Naive thymus-derived CD8-positive, alpha-beta T cell (primary cell): ENCODE data around the gene ANKLE2. TPM values are rescaled to one million over a fixed set of nuclear protein-coding genes. Genes with fewer than 3 reads are reported as not detected.
"Not testable (repeated sequence)": the region's sequence is repeated elsewhere in the genome, so short reads cannot be mapped to it uniquely, and the experiment has no call there.

Experiments
- ATAC-seq, 2 donors: fragments of 150-1000 bp; cut with Tn5 transposase in 1 of 2; sonication (Bioruptor Pico), chemical (Tn5 transposase) in 1 of 2; 1 replicate in 1 of 2; 2 replicates in 1 of 2; pipeline ENCODE4 v1.10.0; 2021; ENCODE audit warnings: mild to moderate bottlenecking in 2 of 2, moderate library complexity in 2 of 2
- POLR2A ChIA-PET: fragments of 350-600 bp; sonication (Branson Sonifier 250); formaldehyde crosslinking; loops from one replicate; lab custom pipeline; 2021; ENCODE audit warnings: antibody characterized with exemption; lab: Charles Lee
- DNase-seq, 10 donors: peaks; one replicate each; pipeline versions ENCODE4 v3.0.0 to v3.0.0-alpha.2; 2020 to 2022
- H3K27ac Mint-ChIP-seq, 10 donors: one replicate each; pipeline ENCODE4 v1.8.0; 2020 to 2022; ENCODE audit warnings: mild to moderate bottlenecking in 10 of 10, mixed read lengths in 10 of 10, moderate library complexity in 4 of 10, inconsistent platforms in 1 of 10
- H3K27me3 Mint-ChIP-seq, 5 donors: one replicate each; pipeline ENCODE4 v1.8.0; 2021 to 2022; ENCODE audit warnings: mixed read lengths in 5 of 5
- H3K36me3 Mint-ChIP-seq, 3 donors: one replicate each; pipeline ENCODE4 v1.8.0; 2020 to 2022; ENCODE audit warnings: mixed read lengths in 3 of 3, mild to moderate bottlenecking in 2 of 3, inconsistent platforms in 1 of 3
- H3K4me1 Mint-ChIP-seq, 4 donors: one replicate each; pipeline ENCODE4 v1.8.0; 2021 to 2022; ENCODE audit warnings: mixed read lengths in 4 of 4
- H3K4me3 Mint-ChIP-seq, 10 donors: one replicate each; pipeline ENCODE4 v1.8.0; 2020 to 2022; ENCODE audit warnings: mild to moderate bottlenecking in 10 of 10, mixed read lengths in 10 of 10, moderate library complexity in 6 of 10, inconsistent platforms in 1 of 10
- H3K9me3 Mint-ChIP-seq, 9 donors: one replicate each; pipeline ENCODE4 v1.8.0; 2020 to 2022; ENCODE audit warnings: mixed read lengths in 9 of 9, mild to moderate bottlenecking in 3 of 9, inconsistent platforms in 1 of 9, moderate library complexity in 1 of 9
- polyA plus RNA-seq, 3 donors: library from polyadenylated mRNA; unstranded; fragments of 300-500 nt; fragmentation: Illumina TruSeq; gene quantifications; one replicate each; pipeline ENCODE4 v1.2.3, GENCODE V29; 2021
- total RNA-seq, 8 experiments: library from RNA in 2 of 8; stranded (reverse) in 2 of 8; gene quantifications; one replicate each; pipeline ENCODE4 v1.2.3 and lab custom pipeline; 2021 to 2026

The ANKLE2 gene
- total and polyA plus RNA-seq, 5 experiments from 2014 or later = 17.8 to 107 (median 32.1) TPM

- H3K36me3 Mint-ChIP-seq = peaks cover 0 to 14% (median 0%) of the 10 kb centered on the region in 3 donors
- H3K27ac Mint-ChIP-seq = peak overlapping the region; percentile 40 to 93 (median 88)
- H3K4me3 Mint-ChIP-seq = peak overlapping the region; percentile 51 to 89 (median 78)
- peaks cover 16 to 37% (median 32%) of the 10 kb centered on the region in 4 donors for H3K4me1 Mint-ChIP-seq
- POLR2A ChIA-PET = interaction anchor here (0.9 to 1.9 kb wide), 8 partner anchors 8 to 147 kb away, joined by 3 to 16 read pairs (median 4); no protein-coding TSS in a partner anchor
- H3K27me3 Mint-ChIP-seq = no peaks in the 10 kb centered on the region
- ATAC-seq (peak; percentile 92 to 94), DNase-seq (peak; percentile 75 to 91 (median 84))
- H3K9me3 Mint-ChIP-seq = no peaks in the 10 kb centered on the region
These were observed 420 bp upstream of the ANKLE2 start for GRCh38 chr12:132761921-132762583.

- no peaks in the 10 kb centered on the region for H3K9me3 Mint-ChIP-seq
These were observed 2.3 kb downstream of the ANKLE2 start for GRCh38 chr12:132759359-132759758.

GRCh38 chr12:132758825-132759224, 2.8 kb downstream of the ANKLE2 start:
- ATAC-seq = not testable (repeated sequence)

More at GRCh38 chr12:132759359-132759758, 2.3 kb downstream of the ANKLE2 start:
- Mint-ChIP-seq H3K4me3 (peak overlapping the region in 5 of 10 donors; percentile 4 to 96 (median 92)), H3K36me3 (peaks cover 0 to 30% (median 3%) of the 10 kb centered on the region in 3 donors), H3K27ac (peak overlapping the region in 4 of 10 donors; percentile 35 to 68 (median 40)), H3K27me3 (no peaks in the 10 kb centered on the region), H3K4me1 (peaks cover 14 to 28% (median 26%) of the 10 kb centered on the region in 4 donors)
- DNase-seq (no peak), ATAC-seq (no peak)
- POLR2A ChIA-PET = interaction anchor here (0.7 kb wide), 2 partner anchors 422 to 799 kb away, joined by 4 read pairs; partner anchors contain the start of gene ZNF268

GRCh38 chr12:132754160-132754932, 7.3 kb downstream of the ANKLE2 start:
- DNase-seq (no peak), ATAC-seq (peak in 1 of 2 donors; percentile 41)
- POLR2A ChIA-PET = no interaction called here
- Mint-ChIP-seq H3K27ac (peak overlapping the region in 2 of 10 donors; percentile 27 to 71), H3K4me3 (no peak overlapping the region), H3K9me3 (no peaks in the 10 kb centered on the region), H3K36me3 (peaks cover 0 to 66% (median 3%) of the 10 kb centered on the region in 3 donors), H3K27me3 (no peaks in the 10 kb centered on the region), H3K4me1 (peaks cover 2 to 5% (median 5%) of the 10 kb centered on the region in 4 donors)

More at GRCh38 chr12:132758825-132759224, 2.8 kb downstream of the ANKLE2 start:
- Mint-ChIP-seq H3K4me3 (peak overlapping the region in 2 of 10 donors; percentile 22 to 41), H3K27ac (peak overlapping the region in 1 of 10 donors; percentile 35), H3K4me1 (peaks cover 11 to 28% (median 26%) of the 10 kb centered on the region in 4 donors), H3K36me3 (peaks cover 0 to 34% (median 3%) of the 10 kb centered on the region in 3 donors)
- POLR2A ChIA-PET, H3K9me3 Mint-ChIP-seq, DNase-seq, H3K27me3 Mint-ChIP-seq: not testable (repeated sequence)

GRCh38 chr12:132753670-132754069, 8.0 kb downstream of the ANKLE2 start:
- H3K27ac Mint-ChIP-seq, ATAC-seq, H3K27me3 Mint-ChIP-seq, DNase-seq, H3K9me3 Mint-ChIP-seq, H3K4me3 Mint-ChIP-seq, H3K4me1 Mint-ChIP-seq: not testable (repeated sequence)
- POLR2A ChIA-PET = interaction anchor here (0.6 kb wide), 1 partner anchor 66 kb away, joined by 3 read pairs; no protein-coding TSS in a partner anchor
- H3K36me3 Mint-ChIP-seq = peaks cover 0 to 73% (median 3%) of the 10 kb centered on the region in 3 donors

GRCh38 chr12:132748319-132748718, 13.3 kb downstream of the ANKLE2 start:
- POLR2A ChIA-PET = no interaction called here
- peaks cover 0 to 86% (median 16%) of the 10 kb centered on the region in 3 donors for H3K36me3 Mint-ChIP-seq
- H3K4me3 Mint-ChIP-seq = no peak overlapping the region
- H3K9me3 Mint-ChIP-seq = no peaks in the 10 kb centered on the region
- peak overlapping the region in 2 of 10 donors; percentile 29 to 38 for H3K27ac Mint-ChIP-seq
- no peaks in the 10 kb centered on the region for H3K27me3 Mint-ChIP-seq
- DNase-seq = no peak
- ATAC-seq = no peak
- H3K4me1 Mint-ChIP-seq = peaks cover 0 to 11% (median 6%) of the 10 kb centered on the region in 4 donors

GRCh38 chr12:132747896-132748295, 13.7 kb downstream of the ANKLE2 start:
- peak overlapping the region in 2 of 10 donors; percentile 29 to 38 for H3K27ac Mint-ChIP-seq
- POLR2A ChIA-PET = no interaction called here
- no peak for DNase-seq

GRCh38 chr12:132747395-132747794, 14.2 kb downstream of the ANKLE2 start:
- POLR2A ChIA-PET = no interaction called here

More at GRCh38 chr12:132747896-132748295, 13.7 kb downstream of the ANKLE2 start:
- H3K36me3 Mint-ChIP-seq = peaks cover 2 to 85% (median 19%) of the 10 kb centered on the region in 3 donors
- ATAC-seq = no peak
- no peaks in the 10 kb centered on the region for H3K27me3 Mint-ChIP-seq
- H3K4me1 Mint-ChIP-seq = peaks cover under 1 to 14% (median 7%) of the 10 kb centered on the region in 4 donors
- H3K9me3 Mint-ChIP-seq = no peaks in the 10 kb centered on the region
- no peak overlapping the region for H3K4me3 Mint-ChIP-seq

GRCh38 chr12:132746613-132747012, 15.0 kb downstream of the ANKLE2 start:
- POLR2A ChIA-PET = no interaction called here
- ATAC-seq (no peak), DNase-seq (no peak)
- Mint-ChIP-seq H3K36me3 (peaks cover 14 to 90% (median 22%) of the 10 kb centered on the region in 3 donors), H3K4me3 (no peak overlapping the region), H3K9me3 (no peaks in the 10 kb centered on the region), H3K27me3 (no peaks in the 10 kb centered on the region), H3K27ac (peak overlapping the region in 1 of 10 donors; percentile 15), H3K4me1 (peaks cover 7 to 20% (median 12%) of the 10 kb centered on the region in 4 donors)

More at GRCh38 chr12:132747395-132747794, 14.2 kb downstream of the ANKLE2 start:
- DNase-seq (no peak), ATAC-seq (no peak)
- no peaks in the 10 kb centered on the region for H3K9me3 Mint-ChIP-seq
- peaks cover 7 to 87% (median 22%) of the 10 kb centered on the region in 3 donors for H3K36me3 Mint-ChIP-seq
- peaks cover 6 to 19% (median 12%) of the 10 kb centered on the region in 4 donors for H3K4me1 Mint-ChIP-seq
- H3K27ac Mint-ChIP-seq = peak overlapping the region in 1 of 10 donors; percentile 56
- H3K4me3 Mint-ChIP-seq = no peak overlapping the region
- no peaks in the 10 kb centered on the region for H3K27me3 Mint-ChIP-seq

- Mint-ChIP-seq H3K27me3 (no peaks in the 10 kb centered on the region), H3K4me1 (peaks cover 7 to 20% (median 12%) of the 10 kb centered on the region in 4 donors), H3K9me3 (no peaks in the 10 kb centered on the region), H3K4me3 (no peak overlapping the region), H3K36me3 (peaks cover 14 to 94% (median 31%) of the 10 kb centered on the region in 3 donors), H3K27ac (peak overlapping the region in 1 of 10 donors; percentile 48)
- POLR2A ChIA-PET = no interaction called here
- DNase-seq (no peak), ATAC-seq (no peak)
These were observed 17.8 kb downstream of the ANKLE2 start for GRCh38 chr12:132743831-132744230.

- no peak overlapping the region for H3K4me3 Mint-ChIP-seq
- H3K36me3 Mint-ChIP-seq = peaks cover 14 to 92% (median 27%) of the 10 kb centered on the region in 3 donors
- no peak for ATAC-seq
- DNase-seq = no peak
- no peaks in the 10 kb centered on the region for H3K9me3 Mint-ChIP-seq
- peak overlapping the region in 1 of 10 donors; percentile 61 for H3K27ac Mint-ChIP-seq
- POLR2A ChIA-PET = interaction anchor here (0.6 kb wide), 1 partner anchor 8 kb away, joined by 6 read pairs; no protein-coding TSS in a partner anchor
- H3K27me3 Mint-ChIP-seq = no peaks in the 10 kb centered on the region
- H3K4me1 Mint-ChIP-seq = peaks cover 7 to 17% (median 11%) of the 10 kb centered on the region in 4 donors
These were observed 20.0 kb downstream of the ANKLE2 start for GRCh38 chr12:132741620-132742019.

- POLR2A ChIA-PET = no interaction called here
- H3K4me1 Mint-ChIP-seq = peaks cover 7 to 17% (median 11%) of the 10 kb centered on the region in 4 donors
- no peaks in the 10 kb centered on the region for H3K9me3 Mint-ChIP-seq
- peak overlapping the region in 2 of 10 donors; percentile 47 to 49 for H3K27ac Mint-ChIP-seq
- H3K27me3 Mint-ChIP-seq = no peaks in the 10 kb centered on the region
- DNase-seq = no peak
- peaks cover 14 to 93% (median 21%) of the 10 kb centered on the region in 3 donors for H3K36me3 Mint-ChIP-seq
- peak overlapping the region in 1 of 10 donors; percentile 34 for H3K4me3 Mint-ChIP-seq
- no peak for ATAC-seq
These were observed 21.0 kb downstream of the ANKLE2 start for GRCh38 chr12:132740652-132741051.
